KBM-7 (cell line): ENCODE results near the gene FAM216B.

ENCODE experiments used
- DNase-seq: peaks from one replicate; pipeline ENCODE4 v3.0.0-alpha.2; 2015
- in situ Hi-C: fragments of 300-500 bp; cut with MboI; formaldehyde crosslinking; loops from 2 replicates; pipeline ENCODE4 v1.14.3; 2020; ENCODE audit warnings: low sequenced_read_pairs, low pct_unique_long_range_greater_than_20kb, mixed read lengths

Gene FAM216B

GRCh38 chr13:42781352-42781751 is at the start of gene FAM216B:
TSS of gene FAM216B (plus strand) at chr13:42781584. CDS start at chr13:42784068, 2,484 bp downstream.
- in situ Hi-C loops = no loop called here
- no peak for DNase-seq

GRCh38 chr13:42732073-42732472 is 49.3 kb upstream of the FAM216B start:
- in situ Hi-C loops = no loop called here
- no peak for DNase-seq

DNA sequence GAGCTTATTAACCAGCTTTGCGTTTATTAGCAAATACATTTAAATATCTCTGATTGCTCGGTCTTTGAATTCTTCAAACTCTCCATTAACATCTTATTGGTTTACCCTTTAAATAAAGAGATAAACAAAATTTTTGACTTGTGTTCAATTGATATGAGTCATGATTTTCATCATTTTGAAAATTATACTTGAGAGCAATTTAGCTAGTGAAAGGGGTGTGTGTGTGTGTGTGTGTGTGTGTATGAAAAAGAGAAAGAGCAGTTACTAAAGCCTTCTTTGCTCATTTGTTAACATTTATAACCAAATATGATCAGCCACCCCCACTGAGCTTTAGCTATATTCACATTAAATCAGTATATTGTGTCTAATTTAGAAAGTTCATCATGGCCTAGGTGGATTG is 48.3 kb upstream of the FAM216B start:
- in situ Hi-C loops = no loop called here

GRCh38 chr13:42735010-42735409 is 46.4 kb upstream of the FAM216B start:
- no peak for DNase-seq
- in situ Hi-C loops = no loop called here

More for the DNA sequence above, 48.3 kb upstream of the FAM216B start:
- no peak for DNase-seq

DNA sequence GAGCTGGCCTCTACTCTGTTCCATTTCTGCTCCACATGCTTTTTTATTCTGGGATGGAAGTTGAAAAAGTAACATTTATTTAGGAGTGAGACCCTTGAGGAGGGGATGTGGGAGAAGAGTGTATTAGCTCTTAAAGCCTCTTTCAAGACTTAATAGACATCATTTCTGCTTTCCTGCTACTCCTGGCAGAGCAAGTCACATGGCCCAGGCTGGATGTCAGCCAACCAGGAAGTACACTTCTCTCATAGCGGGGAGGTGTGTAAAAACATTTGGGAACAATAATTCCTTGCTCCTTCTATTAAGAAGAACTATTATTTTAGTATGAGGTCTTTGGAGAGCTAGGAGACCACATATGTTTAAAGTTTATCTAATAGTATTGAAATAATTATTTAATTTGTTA is 40.6 kb upstream of the FAM216B start:
- DNase-seq = peak; percentile 19
- in situ Hi-C loops = no loop called here

GRCh38 chr13:42741914-42742313 is 39.5 kb upstream of the FAM216B start:
- in situ Hi-C loops = no loop called here
- no peak for DNase-seq

DNA sequence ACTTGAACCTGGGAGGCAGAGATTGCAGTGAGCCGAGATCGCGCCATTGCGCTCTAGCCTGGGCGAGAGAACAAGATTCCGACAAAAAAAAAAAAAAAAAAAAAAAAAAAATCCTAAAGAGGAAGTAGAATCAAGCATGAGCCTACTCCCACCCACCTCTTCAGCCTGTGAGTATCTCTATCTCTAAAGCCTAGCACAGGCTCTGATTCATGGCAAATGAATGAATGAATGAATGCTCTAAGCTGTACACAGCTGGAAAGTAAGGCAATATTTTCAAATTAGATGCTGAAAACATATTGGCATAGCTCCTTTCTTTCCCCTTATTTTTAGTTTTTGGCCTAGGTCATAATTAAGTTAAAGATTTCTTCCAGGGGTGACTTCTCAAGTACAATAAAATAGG is 35.7 kb upstream of the FAM216B start:
- peak; percentile 3 for DNase-seq
- in situ Hi-C loops = no loop called here

- no peak for DNase-seq
- in situ Hi-C loops = no loop called here
Observed at GRCh38 chr13:42746866-42747265, 34.5 kb upstream of the FAM216B start.

DNA sequence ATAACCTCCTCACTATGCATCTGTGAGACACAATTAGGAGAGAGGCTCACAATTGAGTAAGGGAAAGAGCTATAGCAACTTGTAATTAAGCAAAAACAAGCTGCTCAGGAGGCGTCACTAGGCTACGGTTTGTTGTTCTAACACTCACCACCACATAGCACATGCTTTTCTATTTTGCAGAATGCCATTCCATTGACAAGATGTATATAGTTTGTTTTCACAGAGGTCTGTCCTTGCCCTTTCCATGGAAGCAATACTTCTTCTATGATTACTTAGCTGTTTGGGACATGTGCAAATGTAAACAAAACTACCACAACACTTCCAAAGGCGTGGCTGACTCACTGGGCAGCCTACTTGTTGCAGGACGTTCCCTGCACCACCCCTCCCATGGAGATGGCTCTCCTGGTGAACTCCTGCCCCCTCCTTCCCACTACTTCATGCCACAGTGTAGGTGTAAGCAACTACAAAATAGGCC is 33.9 kb upstream of the FAM216B start:
- in situ Hi-C loops = no loop called here
- DNase-seq = no peak

DNA sequence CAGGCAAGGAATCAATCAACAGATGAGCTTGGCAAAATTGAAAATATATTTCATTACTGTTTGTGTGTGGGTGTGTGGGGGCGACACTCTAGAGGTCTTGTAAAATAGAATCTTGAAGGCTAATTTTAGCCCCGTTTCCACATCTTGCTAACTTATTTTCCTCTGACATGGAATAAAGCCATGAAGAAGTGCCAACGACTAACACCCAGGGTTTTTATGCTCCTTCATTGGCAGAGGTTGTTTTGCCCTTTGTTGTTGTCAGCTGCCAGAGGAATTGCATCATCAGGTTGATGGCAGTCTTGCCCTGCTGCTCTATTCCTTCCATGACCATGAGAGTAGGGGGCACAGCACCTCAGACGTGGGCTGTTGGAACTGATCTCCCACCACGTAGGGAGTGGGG is 30.6 kb upstream of the FAM216B start:
- no peak for DNase-seq
- in situ Hi-C loops = no loop called here

DNA sequence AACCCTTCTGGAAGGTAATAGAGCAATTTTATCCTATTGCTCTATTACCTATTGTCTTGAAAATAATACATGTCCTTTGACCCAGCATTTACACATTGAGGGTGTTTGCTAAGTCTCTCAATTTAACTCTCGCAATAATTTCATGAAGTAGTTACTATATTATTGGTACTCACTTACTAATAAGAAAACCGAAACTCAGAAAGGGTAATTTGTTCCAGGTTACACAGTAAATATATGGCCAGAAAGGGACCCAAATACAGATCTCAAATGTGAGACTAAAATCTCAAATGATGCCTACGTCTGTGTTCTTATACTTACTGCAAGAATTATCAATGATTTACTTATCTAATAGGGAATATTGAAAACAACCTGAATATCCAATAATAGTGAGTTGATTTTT is 29.7 kb upstream of the FAM216B start:
- in situ Hi-C loops = no loop called here
- no peak for DNase-seq

GRCh38 chr13:42752731-42753130 is 28.7 kb upstream of the FAM216B start:
- in situ Hi-C loops = no loop called here
- DNase-seq = no peak

DNA sequence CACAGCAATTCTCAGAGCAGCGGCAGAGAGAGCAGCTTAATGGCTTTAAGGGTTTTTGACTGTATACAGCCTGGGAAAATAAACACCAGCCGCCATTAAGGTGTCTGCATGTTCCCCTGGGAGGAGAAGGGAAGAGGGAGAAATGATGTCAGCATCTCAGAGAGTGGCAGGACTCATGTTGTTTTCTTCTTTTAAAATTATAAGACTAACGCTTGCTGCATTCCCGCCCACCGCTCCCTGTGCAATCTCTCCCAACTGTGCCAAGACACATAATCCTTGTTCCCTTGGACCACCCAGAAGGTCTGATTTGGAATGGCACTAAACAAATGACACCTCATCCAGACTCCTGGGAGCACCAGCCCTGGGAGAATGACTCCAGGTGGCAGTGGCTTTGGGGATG is 27.7 kb upstream of the FAM216B start:
- no peak for DNase-seq

GRCh38 chr13:42754801-42755510 is 26.4 kb upstream of the FAM216B start:
- in situ Hi-C loops = no loop called here
- no peak for DNase-seq

More for the DNA sequence above, 27.7 kb upstream of the FAM216B start:
- in situ Hi-C loops = no loop called here

DNA sequence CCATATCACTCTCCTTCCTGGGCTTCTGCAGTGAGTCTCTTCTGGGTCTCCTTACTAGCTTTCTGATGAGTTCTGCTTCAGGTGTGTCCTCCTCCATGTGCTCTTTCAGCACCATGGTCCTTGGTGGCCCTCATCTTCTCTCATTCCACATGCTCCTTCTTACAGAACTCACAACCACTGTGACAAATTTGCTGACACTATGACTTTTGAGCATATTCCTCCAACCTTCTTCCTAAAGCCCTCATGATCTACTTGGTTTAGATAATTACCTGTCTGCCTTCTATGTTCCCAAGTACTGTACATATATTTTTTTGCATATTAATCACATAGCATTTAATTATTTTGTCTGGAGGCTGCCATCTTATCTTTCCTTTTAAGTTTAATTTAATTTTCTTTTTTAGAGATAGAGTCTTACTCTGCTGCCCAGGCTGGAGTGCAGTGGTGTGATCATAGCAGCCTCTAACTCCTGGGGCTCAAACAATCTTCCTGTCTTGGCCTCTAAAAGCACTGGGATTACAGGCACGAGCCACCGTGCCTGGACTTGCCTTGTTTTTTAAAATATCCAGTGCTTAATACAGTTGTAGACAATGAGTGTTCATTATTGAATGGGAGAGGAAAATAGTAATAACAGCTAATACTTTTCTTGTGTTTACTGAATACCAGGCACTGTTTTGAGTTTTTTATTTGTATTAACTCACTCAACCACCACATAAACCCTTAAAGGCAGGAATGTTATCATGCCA is 23.5 kb upstream of the FAM216B start:
- no peak for DNase-seq
- in situ Hi-C loops = no loop called here

GRCh38 chr13:42758515-42758914 is 22.9 kb upstream of the FAM216B start:
- DNase-seq = no peak
- in situ Hi-C loops = no loop called here

- DNase-seq = no peak
- in situ Hi-C loops = no loop called here
Observed at GRCh38 chr13:42760951-42761350, 20.4 kb upstream of the FAM216B start.

- DNase-seq = no peak
Observed at GRCh38 chr13:42762251-42762650, 19.1 kb upstream of the FAM216B start.

GRCh38 chr13:42762917-42763316 is 18.5 kb upstream of the FAM216B start:
- no peak for DNase-seq
- in situ Hi-C loops = no loop called here

More at GRCh38 chr13:42762251-42762650, 19.1 kb upstream of the FAM216B start:
- in situ Hi-C loops = no loop called here

- in situ Hi-C loops = no loop called here
- DNase-seq = no peak
Observed at GRCh38 chr13:42766016-42766415, 15.4 kb upstream of the FAM216B start.
